ENCODE measurements around the gene SMARCD2.
"Not testable (repeated sequence)": the region's sequence is repeated elsewhere in the genome, so short reads cannot be mapped to it uniquely, and the experiment has no call there.

GRCh38 chr17:63796375-63796774 lies 46.1 kb downstream of the SMARCD2 start:
- TF ChIP-seq EZH2 (IDR thresholded peaks at IDR 0.05; ENCODE audit: borderline replicate concordance, insufficient read depth, low read length, poor library complexity, severe bottlenecking); CTCF (IDR thresholded peaks at IDR 0.05; ENCODE audit: poor library complexity, severe bottlenecking); POLR2AphosphoS5 (IDR thresholded peaks at IDR 0.05); REST (IDR thresholded peaks at IDR 0.05; ENCODE audit: borderline replicate concordance); RAD21 (conservative IDR thresholded peaks at IDR 0.05); TAF1 (IDR thresholded peaks at IDR 0.05; ENCODE audit: low read depth): not testable (repeated sequence)

All from neural cell (in vitro differentiated cells).